Stimulated activated naive B cell treated with anti-CD40 and anti-IgM and Interleukin-4, amounts not matched to agents 10 μg/mL and 1 μg/mL and 100 μg/mL, for 72 hours (primary cell): Measurements from ENCODE around the gene NDUFB11.
A peak's percentile ranks its signal among the peaks of the same experiment; 100 is the strongest.
"Not testable (repeated sequence)": the region's sequence is repeated elsewhere in the genome, so short reads cannot be mapped to it uniquely, and the experiment has no call there.

Source experiments
- ATAC-seq, 2 donors: fragments of 150-1000 bp; cut with Tn5 transposase; replicated peaks; 2 replicates each; pipeline ENCODE4 v1.10.0; 2021; ENCODE audit warnings: moderate library complexity in 1 of 2
- DNase-seq: peaks from one replicate; pipeline ENCODE4 v3.0.0; 2021
- H3K27ac Mint-ChIP-seq: one replicate; pipeline ENCODE4 v1.8.0; 2022; ENCODE audit warnings: mild to moderate bottlenecking, mixed read lengths
- H3K27me3 Mint-ChIP-seq, 2 donors: one replicate each; pipeline ENCODE4 v1.8.0; 2022; ENCODE audit warnings: mixed read lengths in 2 of 2
- H3K36me3 Mint-ChIP-seq, 2 donors: one replicate each; pipeline ENCODE4 v1.8.0; 2022; ENCODE audit warnings: mixed read lengths in 2 of 2, mild to moderate bottlenecking in 1 of 2
- H3K4me1 Mint-ChIP-seq, 2 donors: one replicate each; pipeline ENCODE4 v1.8.0; 2022; ENCODE audit warnings: mixed read lengths in 2 of 2, mild to moderate bottlenecking in 1 of 2
- H3K4me3 Mint-ChIP-seq, 2 donors: one replicate each; pipeline ENCODE4 v1.8.0; 2022; ENCODE audit warnings: mild to moderate bottlenecking in 2 of 2, mixed read lengths in 2 of 2, moderate library complexity in 1 of 2
- H3K9me3 Mint-ChIP-seq, 2 donors: one replicate each; pipeline ENCODE4 v1.8.0; 2022; ENCODE audit warnings: mixed read lengths in 2 of 2, mild to moderate bottlenecking in 1 of 2

The NDUFB11 gene

DNA sequence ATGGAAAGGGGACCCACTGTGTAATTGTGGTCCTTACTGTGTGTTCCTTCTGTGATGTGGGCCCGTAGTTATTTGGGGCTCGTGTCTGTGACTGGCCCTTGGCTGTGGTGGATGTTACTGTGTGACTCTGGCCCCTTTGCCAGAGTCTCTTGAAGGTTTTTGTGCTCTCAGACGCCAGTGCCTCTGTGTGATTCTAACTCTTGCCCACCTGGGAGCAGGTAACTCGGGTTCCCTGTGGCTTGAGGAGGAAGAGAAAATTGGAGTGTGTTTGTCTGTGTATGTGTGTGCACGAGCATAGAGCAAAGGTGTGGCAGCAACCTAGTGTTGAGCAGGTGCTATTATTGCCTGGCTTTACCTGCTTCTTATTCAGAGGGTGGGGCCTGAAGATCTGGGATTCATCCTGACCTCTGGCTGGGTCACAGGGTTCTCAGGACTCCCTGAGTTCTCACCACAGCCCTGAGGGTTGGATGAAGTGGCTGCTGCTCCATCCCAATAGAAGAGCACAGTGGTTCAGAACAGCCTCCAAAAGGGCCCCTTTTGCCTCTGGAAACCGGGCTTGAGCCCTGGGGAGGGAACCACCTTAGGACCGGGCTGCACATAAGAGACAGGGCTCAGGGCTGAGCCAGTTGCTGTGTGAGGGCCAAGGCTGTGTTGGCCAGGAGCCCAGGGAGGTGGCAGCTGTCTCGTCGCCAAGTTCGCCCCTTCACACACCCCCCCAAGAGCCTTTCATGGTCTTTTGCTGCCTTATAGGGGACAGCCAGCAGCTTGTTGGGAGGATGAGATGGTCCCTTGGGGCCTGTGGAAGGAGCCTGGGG is 1.8 kb upstream of the NDUFB11 start:
- Mint-ChIP-seq H3K4me3 (peak overlapping the region; percentile 97 to 100), H3K36me3 (peaks cover 21 to 33% of the 10 kb centered on the region in 2 donors), H3K27me3 (peaks cover 0 to 7% of the 10 kb centered on the region in 2 donors), H3K27ac (peak overlapping the region; percentile 100), H3K9me3 (no peaks in the 10 kb centered on the region), H3K4me1 (peaks cover 10 to 29% of the 10 kb centered on the region in 2 donors)
- DNase-seq (no peak), ATAC-seq (no peak)

DNA sequence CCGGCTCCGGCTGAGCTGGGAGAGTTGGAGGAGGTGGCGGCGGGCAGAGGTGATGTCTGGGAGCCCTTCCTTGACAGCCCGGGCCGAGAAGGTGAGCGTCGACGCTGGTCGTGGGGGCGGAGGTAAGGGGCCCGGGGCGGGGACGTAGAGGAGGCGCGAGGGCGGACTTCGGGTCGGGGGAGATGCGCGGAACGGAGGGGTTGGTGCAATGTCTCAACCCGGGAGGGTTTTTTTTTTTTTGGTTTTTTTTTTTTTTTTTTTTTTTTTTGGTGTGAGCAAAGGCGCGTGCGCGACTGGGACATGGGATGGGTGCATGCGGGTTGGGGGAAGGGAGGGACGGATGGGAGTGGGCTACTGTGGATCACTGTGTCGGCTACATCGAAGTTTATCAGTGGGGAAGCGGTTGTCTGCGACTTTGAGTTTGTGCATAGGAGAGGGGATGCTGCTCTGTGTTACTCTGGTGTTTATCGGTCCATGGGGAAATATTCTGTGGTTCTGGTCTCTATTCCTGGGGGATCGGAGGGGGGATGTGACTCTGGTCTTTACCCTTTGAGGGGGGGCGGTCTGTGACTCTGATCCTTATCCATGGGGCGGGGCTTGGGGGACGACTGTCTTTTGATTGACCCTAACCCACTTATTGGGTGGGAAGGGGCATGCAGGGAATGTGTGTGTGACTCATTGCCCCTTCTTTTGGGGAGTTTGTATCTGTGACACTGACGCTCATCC is 1.1 kb upstream of the NDUFB11 start:
- Mint-ChIP-seq H3K9me3 (no peaks in the 10 kb centered on the region), H3K36me3 (peaks cover 25 to 39% of the 10 kb centered on the region in 2 donors), H3K4me3 (peak overlapping the region; percentile 97 to 100), H3K27ac (peak overlapping the region; percentile 100), H3K27me3 (peaks cover 0 to 7% of the 10 kb centered on the region in 2 donors), H3K4me1 (peaks cover 10 to 29% of the 10 kb centered on the region in 2 donors)
- ATAC-seq: peak; percentile 33 to 39
- no peak for DNase-seq

DNA sequence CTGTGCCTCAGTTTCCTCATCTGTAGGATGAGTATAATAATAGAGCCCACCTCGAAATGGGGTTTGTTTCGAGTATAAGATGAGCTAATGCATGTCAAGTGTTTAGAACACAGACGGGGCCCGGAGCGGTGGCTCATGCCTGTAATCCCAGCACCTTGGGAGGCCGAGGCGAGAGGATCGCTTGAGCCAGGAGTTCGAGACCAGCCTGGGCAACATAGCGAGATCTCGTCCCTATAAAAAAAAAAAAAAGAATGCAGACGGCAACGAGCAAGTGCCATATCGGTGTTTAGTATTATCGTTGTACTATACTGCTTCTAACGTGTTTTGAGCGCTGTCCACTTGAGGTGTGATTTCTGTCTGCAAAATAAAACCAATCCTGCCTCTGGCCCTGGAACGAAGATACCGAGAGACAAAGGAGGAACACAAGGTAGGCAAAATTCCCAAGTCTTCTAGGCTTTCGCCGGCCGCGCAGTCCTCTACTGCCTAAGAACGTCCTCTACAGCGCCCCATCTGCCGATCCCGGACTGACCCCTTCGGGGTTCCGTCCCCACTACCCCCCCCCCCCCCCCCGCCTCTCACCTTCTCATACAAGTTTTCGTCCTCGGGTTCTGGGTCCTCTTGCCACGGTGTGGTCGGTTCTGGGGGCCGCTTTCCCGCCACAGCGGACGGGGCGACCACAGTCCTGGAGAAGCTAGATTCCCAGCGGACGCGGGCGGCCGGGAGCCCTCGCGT is 442 bp downstream of the NDUFB11 start:
- Mint-ChIP-seq H3K9me3 (no peaks in the 10 kb centered on the region), H3K36me3 (peaks cover 31 to 35% of the 10 kb centered on the region in 2 donors), H3K27ac (peak overlapping the region; percentile 100), H3K27me3 (peaks cover 0 to 7% of the 10 kb centered on the region in 2 donors), H3K4me3 (peak overlapping the region; percentile 97 to 100), H3K4me1 (peaks cover 10 to 29% of the 10 kb centered on the region in 2 donors)
- ATAC-seq (peak; percentile 3 to 11), DNase-seq (no peak)

DNA sequence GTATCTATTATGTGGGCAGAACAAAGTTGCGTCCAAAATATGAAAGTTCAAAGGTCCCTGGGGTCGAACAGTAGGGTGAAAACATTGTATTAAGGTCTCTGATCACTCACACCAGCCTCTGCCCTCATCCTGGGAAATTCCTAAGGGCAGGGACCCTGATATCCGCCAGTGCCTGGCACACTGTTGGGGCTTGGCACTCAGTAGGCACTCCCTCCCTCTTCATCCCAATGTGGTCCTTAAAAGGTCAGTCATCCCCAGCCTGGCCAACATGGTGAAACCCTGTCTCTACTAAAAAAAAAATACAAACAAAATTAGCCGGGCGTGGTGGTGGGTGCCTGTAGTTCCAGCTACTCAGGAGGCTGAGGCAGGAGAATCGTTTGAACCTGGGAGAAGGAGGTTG is 6.3 kb downstream of the NDUFB11 start:
- H3K27me3 Mint-ChIP-seq: no peaks in the 10 kb centered on the region
- H3K27ac Mint-ChIP-seq: peak overlapping the region; percentile 60
- no peaks in the 10 kb centered on the region for H3K9me3 Mint-ChIP-seq
- ATAC-seq (no peak), DNase-seq (no peak)
- no peak overlapping the region for H3K4me3 Mint-ChIP-seq
- H3K4me1 Mint-ChIP-seq: peaks cover 2 to 10% of the 10 kb centered on the region in 2 donors
- H3K36me3 Mint-ChIP-seq: peaks cover 20 to 23% of the 10 kb centered on the region in 2 donors

DNA sequence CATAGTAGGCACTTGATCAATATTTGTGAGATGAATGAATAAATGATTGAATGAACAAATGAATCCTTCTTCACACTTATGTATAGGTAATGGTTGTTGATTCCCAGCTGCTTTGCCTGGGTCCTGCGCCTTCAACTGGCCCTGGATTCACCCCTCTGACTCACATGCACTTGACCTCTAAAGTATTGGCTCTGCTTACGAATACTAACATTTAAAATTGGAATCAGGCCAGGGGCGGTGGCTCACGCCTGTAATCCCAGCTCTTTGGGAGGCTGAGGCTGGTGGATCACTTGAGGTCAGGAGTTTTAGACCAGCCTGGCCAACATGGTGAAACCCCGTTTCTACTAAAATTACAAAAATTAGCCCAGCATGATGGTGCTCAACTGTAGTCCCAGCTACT is 8.9 kb downstream of the NDUFB11 start:
- H3K4me3 Mint-ChIP-seq, DNase-seq, H3K27me3 Mint-ChIP-seq, H3K27ac Mint-ChIP-seq, H3K4me1 Mint-ChIP-seq, H3K36me3 Mint-ChIP-seq, ATAC-seq, H3K9me3 Mint-ChIP-seq: not testable (repeated sequence)

DNA sequence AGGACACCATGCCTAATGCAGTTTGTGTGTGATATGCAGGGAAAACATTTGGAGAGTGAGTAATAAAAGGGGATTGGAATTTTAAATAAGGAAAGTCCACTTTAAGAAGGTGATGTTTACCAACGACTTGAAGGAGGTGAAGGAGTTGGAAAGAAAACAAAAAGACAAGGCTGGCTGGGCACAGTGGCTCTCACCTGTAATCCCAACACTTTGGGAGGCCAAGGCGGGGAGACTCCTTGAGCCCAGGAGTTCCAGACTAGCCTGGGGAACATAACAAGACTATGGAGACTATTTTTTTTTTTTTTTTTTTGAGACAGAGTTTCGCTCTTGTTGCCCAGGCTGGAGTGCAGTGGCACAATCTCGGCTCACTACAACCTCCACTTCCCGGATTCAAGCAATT is 11.0 kb downstream of the NDUFB11 start:
- Mint-ChIP-seq H3K4me1 (no peaks in the 10 kb centered on the region), H3K4me3 (no peak overlapping the region), H3K36me3 (no peaks in the 10 kb centered on the region), H3K9me3 (no peaks in the 10 kb centered on the region), H3K27me3 (no peaks in the 10 kb centered on the region), H3K27ac (no peak overlapping the region)
- DNase-seq: no peak
- ATAC-seq: no peak

DNA sequence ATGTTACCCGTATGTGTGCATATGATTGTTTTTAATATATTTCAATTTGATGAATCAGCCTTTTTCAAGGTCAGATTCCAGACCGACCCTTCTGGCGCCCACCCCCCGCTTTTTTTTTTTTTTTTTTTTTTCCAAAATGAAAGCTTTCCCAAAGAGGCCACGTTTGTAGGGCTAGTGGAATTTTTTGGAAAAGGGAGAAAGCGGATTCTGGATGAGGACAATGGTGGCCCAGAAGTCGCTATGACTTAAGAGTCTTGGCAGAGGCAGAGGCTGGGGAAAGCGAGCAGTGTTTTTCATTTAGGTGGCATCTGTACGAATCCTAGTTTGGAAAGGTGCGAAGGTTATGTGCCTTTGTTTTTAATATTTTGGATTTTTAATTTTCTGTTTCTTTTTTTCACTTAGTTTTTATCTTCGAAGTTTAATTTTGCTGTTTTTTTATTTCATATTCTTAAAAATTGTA is 14.6 kb downstream of the NDUFB11 start:
- H3K27ac Mint-ChIP-seq: no peak overlapping the region
- no peak for ATAC-seq

DNA sequence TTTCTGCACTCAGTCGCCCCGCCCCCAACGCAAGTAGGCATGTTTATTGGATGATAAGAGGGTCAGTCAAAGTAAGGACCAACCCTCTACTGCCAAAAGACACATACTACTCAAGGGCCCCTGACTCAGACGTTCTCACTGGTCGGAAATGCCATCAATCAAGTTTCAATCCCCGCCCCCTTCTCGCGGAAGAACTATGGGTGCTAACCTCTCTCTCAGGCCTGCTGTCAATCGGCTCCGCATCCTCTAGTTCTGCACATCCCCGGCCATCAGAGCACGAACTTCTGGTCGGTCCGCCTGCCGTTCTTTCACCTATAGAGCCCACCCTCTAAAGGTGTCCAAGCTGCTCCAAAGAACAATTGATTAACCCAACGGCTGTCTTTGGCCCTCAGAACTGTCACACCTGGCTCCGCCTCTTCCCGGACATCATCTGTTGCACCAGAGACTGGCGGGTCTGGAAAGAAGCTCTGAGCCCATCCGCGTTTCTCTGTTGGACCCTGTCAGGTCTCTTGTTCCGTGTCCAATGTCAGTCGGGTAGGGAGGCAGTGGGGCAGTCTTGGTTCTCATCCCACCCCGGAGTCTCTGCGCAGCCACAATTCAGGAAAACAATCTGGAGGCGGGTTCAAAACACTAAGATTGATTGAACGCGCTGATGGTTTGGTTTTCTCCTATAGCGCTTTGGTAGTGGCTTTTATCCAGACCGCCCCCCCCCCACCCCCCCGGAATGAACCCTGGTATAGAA is 15.2 kb downstream of the NDUFB11 start:
- no peaks in the 10 kb centered on the region for H3K27me3 Mint-ChIP-seq
- DNase-seq (peak; percentile 87), ATAC-seq (peak; percentile 98 to 99)
- peak overlapping the region; percentile 92 for H3K27ac Mint-ChIP-seq
- H3K36me3 Mint-ChIP-seq: no peaks in the 10 kb centered on the region
- H3K9me3 Mint-ChIP-seq: no peaks in the 10 kb centered on the region
- peaks cover 0 to 4% of the 10 kb centered on the region in 2 donors for H3K4me1 Mint-ChIP-seq
- H3K4me3 Mint-ChIP-seq: peak overlapping the region; percentile 91 to 99

More for the DNA sequence above, 14.6 kb downstream of the NDUFB11 start:
- H3K9me3 Mint-ChIP-seq: no peaks in the 10 kb centered on the region
- DNase-seq: no peak
- H3K27me3 Mint-ChIP-seq: no peaks in the 10 kb centered on the region
- H3K4me1 Mint-ChIP-seq: peaks cover 0 to 2% of the 10 kb centered on the region in 2 donors
- peak overlapping the region; percentile 29 to 99 for H3K4me3 Mint-ChIP-seq
- no peaks in the 10 kb centered on the region for H3K36me3 Mint-ChIP-seq

DNA sequence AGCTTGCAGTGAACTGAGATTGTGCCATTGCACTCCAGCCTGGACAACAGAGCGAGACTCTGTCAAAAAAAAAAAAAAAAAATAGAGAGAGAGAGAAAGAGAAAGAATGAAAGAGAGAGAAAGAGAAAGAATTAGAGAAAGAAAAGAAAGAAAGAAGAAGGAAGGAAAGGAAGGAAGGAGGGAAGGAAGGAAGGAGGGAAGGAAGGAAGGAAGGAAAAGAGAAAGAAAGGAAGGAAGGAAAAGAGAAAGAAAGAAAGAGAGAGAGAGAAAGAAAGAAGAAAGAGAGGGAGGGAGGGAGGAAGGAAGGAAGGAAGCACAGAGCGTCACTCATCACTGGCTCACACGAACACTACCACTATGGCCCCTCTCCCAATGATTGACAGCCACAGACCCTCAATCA is 20.0 kb downstream of the NDUFB11 start:
- H3K27ac Mint-ChIP-seq: peak overlapping the region; percentile 68
- not testable (repeated sequence) for H3K9me3 Mint-ChIP-seq, H3K36me3 Mint-ChIP-seq, H3K4me1 Mint-ChIP-seq, ATAC-seq, H3K4me3 Mint-ChIP-seq, H3K27me3 Mint-ChIP-seq, DNase-seq

DNA sequence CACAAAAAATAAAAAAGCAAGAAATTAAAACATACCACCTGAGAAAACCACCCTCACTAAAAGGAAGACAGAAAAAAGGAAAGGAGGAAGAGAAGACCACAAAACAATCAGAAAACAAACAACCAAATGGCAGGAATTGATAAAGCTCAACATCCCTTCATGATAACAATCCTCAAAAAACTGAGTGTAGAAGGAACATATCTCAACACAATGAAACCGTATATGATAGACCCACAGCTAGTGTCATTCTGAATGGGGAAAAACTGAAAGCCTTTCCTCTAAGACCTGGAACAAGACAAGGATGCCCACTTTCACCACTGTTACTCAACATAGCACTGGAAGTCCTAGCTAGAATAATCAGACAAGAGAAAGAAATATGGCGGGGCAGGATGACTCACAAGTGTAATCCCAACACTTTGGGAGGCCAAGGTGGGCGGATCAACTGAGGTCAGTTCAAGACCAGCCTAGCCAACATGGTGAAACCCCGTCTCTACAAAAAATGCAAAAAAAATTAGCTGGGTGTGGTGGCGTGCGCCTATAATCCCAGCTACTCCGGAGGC is 27.9 kb downstream of the NDUFB11 start:
- not testable (repeated sequence) for H3K4me3 Mint-ChIP-seq

DNA sequence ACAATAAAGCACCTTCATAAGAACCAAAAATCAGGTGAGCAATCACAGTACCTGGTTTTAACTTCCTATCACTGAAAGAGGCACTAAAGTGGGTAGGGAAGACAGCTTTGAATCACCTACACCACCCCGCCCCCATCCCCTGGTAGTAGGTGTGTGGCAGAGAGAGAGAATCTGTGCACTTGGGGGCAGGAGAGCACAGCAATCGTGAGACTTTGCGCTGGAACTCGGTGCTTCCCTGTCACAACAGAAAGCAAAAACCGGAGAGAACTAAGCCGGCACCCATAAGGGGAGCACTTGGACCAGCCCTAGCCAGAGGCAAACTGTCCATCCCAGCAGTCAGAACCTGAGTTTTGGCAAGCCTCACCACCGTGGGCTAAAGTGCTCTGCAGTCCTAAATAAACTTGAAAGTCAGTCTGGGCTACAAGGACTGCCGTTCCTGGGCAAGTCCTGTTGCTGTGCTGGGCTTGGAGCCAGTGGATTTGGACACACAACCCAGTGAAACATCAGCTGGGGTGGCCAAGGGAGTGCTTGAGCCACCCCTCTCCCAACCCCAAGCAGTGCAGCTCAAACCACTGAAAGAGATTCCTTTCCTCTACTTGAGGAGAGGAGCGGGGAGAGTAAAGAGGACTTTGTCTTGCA is 32.1 kb downstream of the NDUFB11 start:
- no peak for ATAC-seq

More for the DNA sequence above, 27.9 kb downstream of the NDUFB11 start:
- not testable (repeated sequence) for ATAC-seq, H3K27me3 Mint-ChIP-seq, H3K9me3 Mint-ChIP-seq, H3K4me1 Mint-ChIP-seq, DNase-seq, H3K27ac Mint-ChIP-seq
- peaks cover 0 to 11% of the 10 kb centered on the region in 2 donors for H3K36me3 Mint-ChIP-seq

DNA sequence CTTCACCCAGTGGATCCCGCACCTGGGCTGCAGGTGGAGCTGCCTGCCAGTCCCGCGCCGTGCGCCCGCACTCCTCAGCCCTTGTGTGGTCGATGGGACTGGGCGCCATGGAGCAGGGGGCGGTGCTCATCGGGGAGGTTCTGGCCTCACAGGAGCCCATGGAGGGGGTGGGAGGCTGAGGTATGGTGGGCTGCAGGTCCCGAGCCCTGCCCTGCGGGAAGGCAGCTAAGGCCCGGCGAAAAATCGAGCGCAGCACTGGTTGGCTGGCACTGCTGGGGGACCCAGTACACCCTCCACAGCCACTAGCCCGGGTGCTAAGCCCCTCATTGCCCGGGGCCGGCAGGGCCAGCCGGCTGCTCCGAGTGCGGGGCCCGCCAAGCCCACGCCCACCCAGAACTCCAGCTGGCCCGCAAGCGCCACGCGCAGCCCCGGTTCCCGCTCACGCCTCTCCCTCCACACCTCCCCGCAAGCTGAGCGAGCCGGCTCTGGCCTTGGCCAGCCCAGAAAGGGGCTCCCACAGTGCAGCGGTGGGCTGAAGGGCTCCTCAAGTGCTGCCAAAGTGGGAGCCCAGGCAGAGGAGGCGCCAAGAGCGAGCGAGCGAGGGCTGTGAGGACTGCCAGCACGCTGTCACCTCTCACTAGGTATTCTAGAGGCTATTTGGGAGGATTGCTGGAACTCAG is 33.4 kb downstream of the NDUFB11 start:
- not testable (repeated sequence) for H3K27me3 Mint-ChIP-seq, ATAC-seq, H3K4me3 Mint-ChIP-seq, H3K4me1 Mint-ChIP-seq, DNase-seq, H3K9me3 Mint-ChIP-seq, H3K27ac Mint-ChIP-seq
- H3K36me3 Mint-ChIP-seq: peaks cover 0 to 11% of the 10 kb centered on the region in 2 donors

More for the DNA sequence above, 32.1 kb downstream of the NDUFB11 start:
- H3K27ac Mint-ChIP-seq: no peak overlapping the region
- H3K4me3 Mint-ChIP-seq: no peak overlapping the region
- DNase-seq: no peak
- H3K9me3 Mint-ChIP-seq: peaks cover 0 to 5% of the 10 kb centered on the region in 2 donors
- H3K4me1 Mint-ChIP-seq: no peaks in the 10 kb centered on the region
- no peaks in the 10 kb centered on the region for H3K27me3 Mint-ChIP-seq
- H3K36me3 Mint-ChIP-seq: peaks cover 0 to 11% of the 10 kb centered on the region in 2 donors
